Activated CD8-positive, alpha-beta T cell treated with anti-CD3 and anti-CD28 coated beads for 36 hours (primary cell): ENCODE data around the gene NR1I3. TPM values are rescaled to one million over a fixed set of nuclear protein-coding genes. Genes with fewer than 3 reads are reported as not detected.

ENCODE experiments used
- ATAC-seq: fragments of 200-7000 bp; cut with Tn5 transposase; one replicate; pipeline ENCODE4 v1.10.0; 2021; ENCODE audit warnings: mild to moderate bottlenecking, moderate library complexity
- CTCF ChIA-PET: fragments of 350-600 bp; sonication (Branson Sonifier 250); formaldehyde crosslinking; loops from one replicate; lab custom pipeline; 2021; ENCODE audit warnings: antibody characterized with exemption; lab: Charles Lee
- POLR2A ChIA-PET: fragments of 350-600 bp; sonication (Branson Sonifier 250); formaldehyde crosslinking; loops from one replicate; lab custom pipeline; 2021; ENCODE audit warnings: antibody characterized with exemption; lab: Charles Lee
- DNase-seq: peaks from one replicate; pipeline ENCODE4 v3.0.0-alpha.2; 2020
- H3K27ac Mint-ChIP-seq: one replicate; pipeline ENCODE4 v1.8.0; 2021; ENCODE audit warnings: mild to moderate bottlenecking, mixed read lengths
- H3K27me3 Mint-ChIP-seq: one replicate; pipeline ENCODE4 v1.8.0; 2021; ENCODE audit warnings: mixed read lengths
- H3K36me3 Mint-ChIP-seq: one replicate; pipeline ENCODE4 v1.8.0; 2021; ENCODE audit warnings: low read depth, mixed read lengths
- H3K4me1 Mint-ChIP-seq: one replicate; pipeline ENCODE4 v1.8.0; 2021; ENCODE audit warnings: low read depth, mixed read lengths
- H3K4me3 Mint-ChIP-seq: one replicate; pipeline ENCODE4 v1.8.0; 2021; ENCODE audit warnings: mild to moderate bottlenecking, moderate library complexity, mixed read lengths
- H3K9me3 Mint-ChIP-seq: one replicate; pipeline ENCODE4 v1.8.0; 2021; ENCODE audit warnings: mixed read lengths
- CTCF ChIP-seq: fragments of 200-600 bp; IDR thresholded peaks from one replicate; pipeline ENCODE4 v1.8.0; 2022; ENCODE audit warnings: antibody characterized with exemption, mild to moderate bottlenecking
- intact Hi-C: fragments of 100-400 bp; cut with micrococcal nuclease; formaldehyde crosslinking; loops from one replicate; pipeline ENCODE4 v1.10.0; 2022
- total RNA-seq, 2 experiments: library from RNA; stranded (reverse); gene quantifications; one replicate each; pipeline ENCODE4 v1.2.3, GENCODE V29; 2021

The NR1I3 gene
- total RNA-seq, 2 experiments from 2014 or later: not detected

DNA sequence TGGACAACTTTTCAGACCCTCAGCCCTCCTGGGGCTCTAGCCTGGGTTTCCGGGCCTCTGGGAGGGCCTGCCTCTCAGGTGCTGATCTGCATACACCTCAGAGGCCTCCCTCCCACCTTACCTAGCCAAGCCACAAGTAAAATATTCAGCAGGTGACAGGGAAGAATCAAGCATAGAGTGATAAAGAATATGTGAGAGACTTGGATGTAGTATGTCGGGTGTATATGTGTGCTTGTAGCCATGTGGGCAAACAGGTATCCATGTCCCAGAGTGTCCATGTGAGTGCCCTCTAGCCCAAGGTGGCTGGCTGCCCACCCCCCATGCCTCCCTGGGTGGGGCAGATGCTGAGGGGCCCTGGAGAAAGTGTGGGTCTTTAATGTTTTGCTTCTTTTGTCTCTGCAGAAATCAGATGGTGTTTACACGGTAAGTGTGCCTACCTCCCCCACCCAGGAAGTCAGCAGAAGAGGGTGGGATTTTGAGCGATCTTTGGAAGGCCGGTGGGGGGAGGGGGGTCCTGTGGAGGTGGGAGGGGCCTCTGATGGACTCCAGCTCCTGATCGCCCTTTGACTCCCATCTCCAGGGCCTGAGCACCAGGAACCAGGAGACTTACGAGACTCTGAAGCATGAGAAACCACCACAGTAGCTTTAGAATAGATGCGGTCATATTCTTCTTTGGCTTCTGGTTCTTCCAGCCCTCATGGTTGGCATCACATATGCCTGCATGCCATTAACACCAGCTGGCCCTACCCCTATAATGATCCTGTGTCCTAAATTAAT, 19.5 kb downstream of the NR1I3 start:
- DNase-seq (no peak), ATAC-seq (no peak)
- intact Hi-C loops: no loop called here
- H3K27me3 Mint-ChIP-seq: no peaks in the 10 kb centered on the region
- TF ChIP-seq CTCF: no peak
- H3K4me1 Mint-ChIP-seq: peaks cover 54% of the 10 kb centered on the region
- H3K9me3 Mint-ChIP-seq: no peaks in the 10 kb centered on the region
- peak overlapping the region; percentile 76 for H3K27ac Mint-ChIP-seq
- POLR2A ChIA-PET: interaction anchor here (0.6 to 9.4 kb wide), 4 partner anchors 12 to 32 kb away, joined by 3 to 82 read pairs (median 4); partner anchors contain the start of genes ADAMTS4 and NDUFS2
- peaks cover 15% of the 10 kb centered on the region for H3K36me3 Mint-ChIP-seq
- H3K4me3 Mint-ChIP-seq: no peak overlapping the region
- CTCF ChIA-PET: interaction anchor here (0.9 to 15.8 kb wide), 7 partner anchors 9 to 164 kb away, joined by 3 to 306 read pairs (median 6); partner anchors contain the start of genes ADAMTS4 and NDUFS2

DNA sequence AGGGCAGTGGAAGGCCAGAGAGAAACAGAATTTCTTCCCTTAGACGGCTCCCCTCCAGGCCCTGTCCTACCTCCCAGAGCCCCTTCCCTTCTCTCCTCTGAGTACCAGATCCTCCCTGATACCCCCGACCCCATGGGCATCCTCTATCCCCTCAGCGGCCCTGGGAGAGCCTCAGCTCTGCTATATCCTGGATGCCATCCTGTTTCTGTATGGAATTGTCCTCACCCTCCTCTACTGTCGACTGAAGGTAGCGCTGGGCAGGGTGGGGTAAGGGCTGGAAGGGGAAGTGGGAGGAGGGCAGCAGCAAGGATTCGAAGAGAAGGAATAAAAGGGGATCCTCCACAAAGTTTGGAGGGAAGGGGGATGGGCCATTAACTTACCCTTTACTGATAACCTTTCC, 20.2 kb downstream of the NR1I3 start:
- Mint-ChIP-seq H3K27me3 (no peaks in the 10 kb centered on the region), H3K4me1 (peaks cover 54% of the 10 kb centered on the region), H3K4me3 (no peak overlapping the region), H3K36me3 (peaks cover 21% of the 10 kb centered on the region), H3K9me3 (no peaks in the 10 kb centered on the region), H3K27ac (peak overlapping the region; percentile 76)
- ATAC-seq (no peak), DNase-seq (no peak)
- POLR2A ChIA-PET: interaction anchor here (1.0 to 9.4 kb wide), 3 partner anchors 16 to 41 kb away, joined by 3 to 82 read pairs (median 3); partner anchors contain the start of genes ADAMTS4 and NDUFS2
- no peak for TF ChIP-seq CTCF
- intact Hi-C loops: no loop called here
- CTCF ChIA-PET: interaction anchor here (1.3 to 15.8 kb wide), 5 partner anchors 8 to 164 kb away, joined by 3 to 306 read pairs (median 28); partner anchors contain the start of genes ADAMTS4, NDUFS2 and TOMM40L

DNA sequence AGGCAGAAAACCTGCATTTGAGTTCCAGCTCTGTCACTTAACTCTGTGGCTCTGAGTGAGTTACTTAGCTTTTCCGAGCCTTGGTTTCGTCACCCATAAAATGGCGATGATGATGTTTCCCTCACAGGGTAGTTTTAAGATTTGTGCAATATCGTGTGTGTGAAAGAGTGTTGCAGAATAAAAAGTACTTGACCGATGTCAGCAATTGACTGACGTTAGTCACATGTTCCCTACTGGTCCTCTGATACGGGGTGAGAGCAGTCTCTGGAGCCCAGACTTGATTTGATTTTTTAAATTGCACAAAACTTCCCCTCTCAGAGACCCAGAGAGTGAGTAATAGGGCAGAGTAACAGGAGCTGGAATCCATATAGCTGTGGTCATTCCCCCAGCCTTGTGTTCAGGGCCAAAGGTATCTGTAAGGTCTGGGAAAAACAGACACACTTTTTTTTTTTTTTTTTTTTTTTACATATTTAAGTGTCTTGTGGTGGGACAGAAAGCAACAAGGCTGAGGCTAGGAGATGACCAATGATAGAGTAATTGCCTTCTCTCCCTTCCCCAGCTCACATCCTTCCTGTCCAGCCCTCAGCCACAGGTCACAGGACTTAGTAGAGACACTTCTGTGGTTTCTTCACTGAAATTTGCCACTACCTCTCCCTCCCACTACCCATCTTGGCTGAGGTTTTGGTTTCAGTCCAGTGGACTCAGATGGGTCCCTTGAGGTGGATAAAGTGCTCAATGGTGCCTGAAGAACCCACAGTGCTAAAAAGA, 20.9 kb downstream of the NR1I3 start:
- intact Hi-C loops: no loop called here
- no peak overlapping the region for H3K4me3 Mint-ChIP-seq
- H3K27me3 Mint-ChIP-seq: no peaks in the 10 kb centered on the region
- ChIA-PET CTCF (interaction anchor here (1.3 to 15.8 kb wide), 6 partner anchors 9 to 165 kb away, joined by 3 to 306 read pairs (median 27); partner anchors contain the start of genes ADAMTS4, NDUFS2 and TOMM40L), POLR2A (interaction anchor here (0.6 to 2.2 kb wide), 6 partner anchors 8 to 41 kb away, joined by 3 to 18 read pairs (median 4); partner anchors contain the start of genes NDUFS2 and TOMM40L)
- H3K36me3 Mint-ChIP-seq: peaks cover 25% of the 10 kb centered on the region
- peak overlapping the region; percentile 76 for H3K27ac Mint-ChIP-seq
- ATAC-seq (peak; percentile 70), DNase-seq (no peak)
- peaks cover 54% of the 10 kb centered on the region for H3K4me1 Mint-ChIP-seq
- H3K9me3 Mint-ChIP-seq: no peaks in the 10 kb centered on the region
- TF ChIP-seq CTCF: no peak

- DNase-seq (no peak), ATAC-seq (no peak)
- intact Hi-C loops: no loop called here
- Mint-ChIP-seq H3K36me3 (peaks cover 38% of the 10 kb centered on the region), H3K9me3 (no peaks in the 10 kb centered on the region), H3K27ac (peak within 1 kb of the TSS; percentile 61), H3K4me1 (peaks cover 45% of the 10 kb centered on the region), H3K4me3 (no peak within 1 kb of the TSS), H3K27me3 (no peaks in the 10 kb centered on the region)
- TF ChIP-seq CTCF: no peak
- POLR2A ChIA-PET: interaction anchor here (1.7 to 2.2 kb wide), 2 partner anchors 10 to 13 kb away, joined by 4 to 18 read pairs; partner anchors contain the start of genes NDUFS2 and TOMM40L
- CTCF ChIA-PET: interaction anchor here (1.2 to 18.7 kb wide), 6 partner anchors 8 to 76 kb away, joined by 3 to 306 read pairs (median 31); partner anchors contain the start of genes ADAMTS4, APOA2, NDUFS2 and PPOX
Measured at GRCh38 chr1:161215076-161215475, 22.9 kb downstream of the NR1I3 start, which contains the start of gene FCER1G. Gene FCER1G, plus strand, starts transcription at chr1:161215295. Its CDS starts 27 bp downstream, at chr1:161215322.
